ENCODE measurements around the gene SLAMF9.

SLAMF9 gene

GRCh38 chr1:159953536-159954515 lies at the start of gene SLAMF9:
SLAMF9 (minus strand) TSS chr1:159954237; CDS start chr1:159954137, 100 bp downstream.
- DNase-seq = peak in 1 of 2 experiments; percentile 7

- no peak for DNase-seq
These were observed 47.4 kb upstream of the SLAMF9 start for GRCh38 chr1:160001440-160001839.

GRCh38 chr1:159999204-159999603 lies 45.2 kb upstream of the SLAMF9 start:
- DNase-seq = no peak

GRCh38 chr1:159996653-159997052 lies 42.6 kb upstream of the SLAMF9 start:
- no peak for DNase-seq

- DNase-seq = no peak
These were observed 40.9 kb upstream of the SLAMF9 start for GRCh38 chr1:159994896-159995295.

GRCh38 chr1:159993911-159994310 lies 39.9 kb upstream of the SLAMF9 start:
- DNase-seq = no peak

- DNase-seq = no peak
These were observed 38.1 kb upstream of the SLAMF9 start for GRCh38 chr1:159992161-159992560.

- DNase-seq = no peak
These were observed 37.5 kb upstream of the SLAMF9 start for GRCh38 chr1:159991513-159991912.

GRCh38 chr1:159990005-159990404 lies 36.0 kb upstream of the SLAMF9 start:
- no peak for DNase-seq

GRCh38 chr1:159989581-159989980 lies 35.5 kb upstream of the SLAMF9 start:
- no peak for DNase-seq

- DNase-seq = no peak
These were observed 34.0 kb upstream of the SLAMF9 start for GRCh38 chr1:159988006-159988405.

GRCh38 chr1:159987186-159987585 lies 33.1 kb upstream of the SLAMF9 start:
- no peak for DNase-seq

- DNase-seq = no peak
These were observed 32.5 kb upstream of the SLAMF9 start for GRCh38 chr1:159986531-159986930.

- no peak for DNase-seq
These were observed 32.1 kb upstream of the SLAMF9 start for GRCh38 chr1:159986093-159986492.

GRCh38 chr1:159985473-159985872 lies 31.4 kb upstream of the SLAMF9 start:
- DNase-seq = no peak

- no peak for DNase-seq
These were observed 29.6 kb upstream of the SLAMF9 start for GRCh38 chr1:159983681-159984080.

GRCh38 chr1:159982280-159982679 lies 28.2 kb upstream of the SLAMF9 start:
- no peak for DNase-seq

- DNase-seq = no peak
These were observed 27.5 kb upstream of the SLAMF9 start for GRCh38 chr1:159981351-159982055.

- no peak for DNase-seq
These were observed 26.7 kb upstream of the SLAMF9 start for GRCh38 chr1:159980786-159981185.

- no peak for DNase-seq
These were observed 26.0 kb upstream of the SLAMF9 start for GRCh38 chr1:159980076-159980475.

GRCh38 chr1:159979257-159979656 lies 25.2 kb upstream of the SLAMF9 start:
- no peak for DNase-seq

- no peak for DNase-seq
These were observed 24.0 kb upstream of the SLAMF9 start for GRCh38 chr1:159978107-159978398.

GRCh38 chr1:159977364-159978106 lies 23.5 kb upstream of the SLAMF9 start:
- no peak for DNase-seq
